ENCODE measurements around the gene APOL6. TPM values are rescaled to one million over a fixed set of nuclear protein-coding genes. Genes with fewer than 3 reads are reported as not detected.

Gene APOL6
- total and polyA plus RNA-seq, 2 experiments from 2014 or later: 8.0 to 20.8 TPM

DNA sequence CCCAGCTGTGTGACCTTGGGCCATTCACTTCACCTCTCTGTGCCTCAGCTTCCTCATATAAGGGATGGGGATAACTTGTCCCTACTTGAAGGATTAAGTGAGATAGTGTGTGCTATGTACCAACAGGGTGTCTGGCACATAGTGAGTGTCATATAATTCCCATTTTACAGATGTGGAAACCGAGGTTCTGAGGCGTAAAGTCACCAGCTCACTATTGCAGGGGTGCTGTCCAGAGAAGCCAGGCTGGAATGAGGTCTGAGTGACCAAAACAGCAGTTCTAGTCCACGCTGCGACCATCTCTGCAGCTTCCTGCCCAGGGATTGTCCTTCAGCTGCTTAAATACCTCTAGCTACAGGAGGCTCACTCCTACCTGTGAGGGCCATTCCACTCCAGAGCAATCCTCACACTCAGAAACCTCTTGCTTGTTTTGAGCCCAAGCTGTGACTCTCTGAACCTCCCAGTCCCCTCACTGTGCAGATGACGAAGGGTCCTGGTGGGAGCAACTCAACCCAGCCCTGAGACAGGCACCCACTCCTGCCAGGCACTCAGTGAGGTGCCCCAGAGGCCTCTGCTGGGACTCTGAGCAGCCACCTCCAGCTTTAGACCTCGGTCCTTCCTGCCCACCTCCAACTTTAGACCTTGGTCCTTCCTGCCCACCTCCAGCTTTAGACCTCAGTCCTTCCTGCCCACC, 36.9 kb upstream of the APOL6 start:
- H3K9me3 ChIP-seq (ENCODE audit: low read depth): no peaks in the 10 kb centered on the region
- no peaks in the 10 kb centered on the region for H3K36me3 ChIP-seq (ENCODE audit: low read depth)
- no peak overlapping the region for H2AFZ ChIP-seq
- H3K27me3 ChIP-seq (replicated peaks; ENCODE audit: insufficient read depth): peaks cover 7% of the 10 kb centered on the region; the same call in 1 of the 2 replicates
- H3K4me1 ChIP-seq (ENCODE audit: insufficient read depth): 0 out of 2 replicates have a peak, but pooled peaks cover 5% of the 10 kb centered on the region
- H3K79me2 ChIP-seq (ENCODE audit: insufficient read depth): no peaks in the 10 kb centered on the region
- DNase-seq: no peak
- TF ChIP-seq EZH2 (IDR thresholded peaks at IDR 0.05; ENCODE audit: insufficient read depth, poor library complexity, severe bottlenecking) (no peak), EZH2phosphoT487 (IDR thresholded peaks at IDR 0.05; ENCODE audit: insufficient read depth, low read depth) (no peak)
- H3K27ac ChIP-seq: no peak overlapping the region
- no peak overlapping the region for H3K9ac ChIP-seq
- no peaks in the 10 kb centered on the region for H4K20me1 ChIP-seq (ENCODE audit: insufficient read depth)
- H3K4me2 ChIP-seq (ENCODE audit: unreplicated experiment): no peak overlapping the region
- 87 to 90% methylated on average over 6 of the region's 6 CpGs for WGBS, 2 experiments (ENCODE audit: low coverage in 1 of 2, low lambda C conversion rate in 2 of 2, missing lambda C conversion rate in 2 of 2)
- H3K9me2 ChIP-seq (ENCODE audit: insufficient read depth): no peaks in the 10 kb centered on the region
- H3F3A ChIP-seq (ENCODE audit: insufficient read depth): no peaks in the 10 kb centered on the region
- H3K4me3 ChIP-seq: no peak overlapping the region
- in situ Hi-C loops (cut with MboI): no loop called here

DNA sequence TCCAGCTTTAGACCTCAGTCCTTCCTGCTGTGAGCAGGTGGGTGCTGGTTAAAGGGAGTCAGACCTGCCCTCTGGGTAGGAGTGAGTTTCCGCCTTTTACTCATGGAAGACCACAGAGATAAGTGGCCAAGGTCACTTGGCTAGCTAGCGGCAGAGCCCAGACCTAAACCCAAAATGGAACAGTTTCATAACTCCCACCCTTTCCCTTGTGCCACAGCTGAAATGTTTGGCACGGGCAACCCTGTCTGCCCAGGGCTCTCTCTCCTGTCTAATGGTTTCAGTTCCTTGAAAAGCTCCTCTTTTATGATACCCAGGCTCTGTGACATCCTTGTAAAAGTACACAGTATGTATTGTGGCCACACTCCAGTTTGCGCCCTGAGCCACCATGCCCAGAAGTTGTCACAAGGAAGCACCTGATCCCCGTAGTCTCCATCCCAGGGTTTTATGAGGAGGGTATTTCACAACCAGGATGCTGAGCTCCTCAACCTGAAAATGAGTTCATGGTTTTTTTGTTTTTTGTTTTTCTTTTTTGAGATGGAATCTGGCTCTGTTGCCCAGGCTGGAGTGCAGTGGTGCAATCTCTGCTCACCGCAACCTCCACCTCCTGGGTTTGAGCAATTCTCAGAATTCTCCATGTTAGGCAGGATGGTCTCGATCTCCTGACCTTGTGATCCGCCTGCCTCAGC, 36.2 kb upstream of the APOL6 start:
- H3K27me3 ChIP-seq (replicated peaks; ENCODE audit: insufficient read depth): peaks cover 7% of the 10 kb centered on the region; the same call in 1 of the 2 replicates
- H2AFZ ChIP-seq: no peak overlapping the region
- no peak overlapping the region for H3K4me2 ChIP-seq (ENCODE audit: unreplicated experiment)
- H3K9me2 ChIP-seq (ENCODE audit: insufficient read depth): no peaks in the 10 kb centered on the region
- H3K9me3 ChIP-seq (ENCODE audit: low read depth): no peaks in the 10 kb centered on the region
- no peak for TF ChIP-seq EZH2phosphoT487 (IDR thresholded peaks at IDR 0.05; ENCODE audit: insufficient read depth, low read depth)
- no peak for TF ChIP-seq EZH2 (IDR thresholded peaks at IDR 0.05; ENCODE audit: insufficient read depth, poor library complexity, severe bottlenecking)
- no peak overlapping the region for H3K27ac ChIP-seq
- no peak overlapping the region for H3K9ac ChIP-seq
- no peak overlapping the region for H3K4me3 ChIP-seq
- no peaks in the 10 kb centered on the region for H3K36me3 ChIP-seq (ENCODE audit: low read depth)
- DNase-seq: no peak
- no peaks in the 10 kb centered on the region for H4K20me1 ChIP-seq (ENCODE audit: insufficient read depth)
- H3F3A ChIP-seq (ENCODE audit: insufficient read depth): no peaks in the 10 kb centered on the region
- in situ Hi-C loops (cut with MboI): no loop called here
- H3K79me2 ChIP-seq (ENCODE audit: insufficient read depth): no peaks in the 10 kb centered on the region
- H3K4me1 ChIP-seq (ENCODE audit: insufficient read depth): 0 out of 2 replicates have a peak, but pooled peaks cover 5% of the 10 kb centered on the region
- 86% methylated on average over 8 of the region's 8 CpGs for WGBS, 2 experiments (ENCODE audit: low coverage in 1 of 2, low lambda C conversion rate in 2 of 2, missing lambda C conversion rate in 2 of 2)

DNA sequence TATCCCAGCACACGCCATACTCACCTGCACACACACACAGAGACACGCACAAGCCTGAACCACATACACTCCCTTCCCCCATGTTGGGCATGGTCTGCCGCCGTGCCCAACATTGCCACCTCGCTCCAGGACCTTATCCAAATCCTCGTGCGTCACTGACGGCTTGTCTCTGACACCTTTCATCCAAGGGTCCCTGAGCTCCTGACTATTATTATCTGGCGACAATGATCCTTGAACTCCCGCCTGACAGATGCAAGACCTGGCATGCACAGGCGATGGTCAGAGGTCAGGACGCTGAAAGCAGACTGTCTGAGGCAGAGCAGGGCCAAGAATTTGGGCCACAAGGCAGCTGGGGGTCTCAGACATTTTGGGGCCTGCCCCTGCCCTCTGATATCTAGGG, 35.3 kb upstream of the APOL6 start:
- in situ Hi-C loops (cut with MboI): no loop called here
- H3K36me3 ChIP-seq (ENCODE audit: low read depth): no peaks in the 10 kb centered on the region
- H3K4me2 ChIP-seq (ENCODE audit: unreplicated experiment): no peak overlapping the region
- H3K4me3 ChIP-seq: no peak overlapping the region
- 83 to 84% methylated on average over 12 of the region's 12 CpGs for WGBS, 2 experiments (ENCODE audit: low coverage in 1 of 2, low lambda C conversion rate in 2 of 2, missing lambda C conversion rate in 2 of 2)
- 0 out of 2 replicates have a peak, but pooled peaks cover 5% of the 10 kb centered on the region for H3K4me1 ChIP-seq (ENCODE audit: insufficient read depth)
- H4K20me1 ChIP-seq (ENCODE audit: insufficient read depth): no peaks in the 10 kb centered on the region
- H3K27ac ChIP-seq: no peak overlapping the region
- no peaks in the 10 kb centered on the region for H3F3A ChIP-seq (ENCODE audit: insufficient read depth)
- H3K9me2 ChIP-seq (ENCODE audit: insufficient read depth): no peaks in the 10 kb centered on the region
- no peaks in the 10 kb centered on the region for H3K79me2 ChIP-seq (ENCODE audit: insufficient read depth)
- peaks cover 7% of the 10 kb centered on the region; the same call in 1 of the 2 replicates for H3K27me3 ChIP-seq (replicated peaks; ENCODE audit: insufficient read depth)
- no peak overlapping the region for H2AFZ ChIP-seq
- H3K9ac ChIP-seq: no peak overlapping the region
- H3K9me3 ChIP-seq (ENCODE audit: low read depth): no peaks in the 10 kb centered on the region
- TF ChIP-seq EZH2 (IDR thresholded peaks at IDR 0.05; ENCODE audit: insufficient read depth, poor library complexity, severe bottlenecking): no peak
- TF ChIP-seq EZH2phosphoT487 (IDR thresholded peaks at IDR 0.05; ENCODE audit: insufficient read depth, low read depth): no peak
- no peak for DNase-seq

DNA sequence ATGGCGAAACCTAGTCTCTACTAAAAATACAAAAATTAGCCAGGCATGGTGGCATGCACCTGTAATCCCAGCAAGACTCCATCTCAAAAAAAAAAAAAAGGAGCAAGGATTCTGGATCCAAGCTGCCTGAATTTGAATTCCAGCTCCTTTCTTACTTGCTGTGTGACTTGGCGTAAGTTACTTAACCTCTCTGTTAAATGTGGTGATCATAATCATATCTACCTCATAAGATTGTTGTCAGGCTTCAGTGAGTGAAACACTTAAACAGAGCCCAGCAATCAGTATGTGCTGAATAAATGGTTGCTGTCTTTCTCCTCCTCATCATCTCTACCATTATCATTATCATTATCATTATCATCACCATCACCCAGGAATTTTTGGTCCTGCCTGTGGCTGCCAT, 33.8 kb upstream of the APOL6 start:
- Histone ChIP-seq H3K79me2 (ENCODE audit: insufficient read depth) (no peaks in the 10 kb centered on the region), H3K27ac (no peak overlapping the region), H3K9me2 (ENCODE audit: insufficient read depth) (no peaks in the 10 kb centered on the region), H3K27me3 (replicated peaks; ENCODE audit: insufficient read depth) (peaks cover 7% of the 10 kb centered on the region; the same call in 1 of the 2 replicates), H3F3A (ENCODE audit: insufficient read depth) (no peaks in the 10 kb centered on the region), H2AFZ (no peak overlapping the region), H3K4me1 (ENCODE audit: insufficient read depth) (0 out of 2 replicates have a peak, but pooled peaks cover 5% of the 10 kb centered on the region), H3K9ac (no peak overlapping the region), H3K4me3 (no peak overlapping the region), H3K36me3 (ENCODE audit: low read depth) (no peaks in the 10 kb centered on the region), H3K4me2 (ENCODE audit: unreplicated experiment) (no peak overlapping the region), H4K20me1 (ENCODE audit: insufficient read depth) (no peaks in the 10 kb centered on the region), H3K9me3 (ENCODE audit: low read depth) (no peaks in the 10 kb centered on the region)
- TF ChIP-seq EZH2 (IDR thresholded peaks at IDR 0.05; ENCODE audit: insufficient read depth, poor library complexity, severe bottlenecking): no peak
- no peak for TF ChIP-seq EZH2phosphoT487 (IDR thresholded peaks at IDR 0.05; ENCODE audit: insufficient read depth, low read depth)
- 96 to 100% methylated on average over 2 of the region's 2 CpGs for WGBS, 2 experiments (ENCODE audit: low coverage in 1 of 2, low lambda C conversion rate in 2 of 2, missing lambda C conversion rate in 2 of 2)
- DNase-seq: no peak
- in situ Hi-C loops (cut with MboI): no loop called here
